Breast epithelium (tissue), 4 donors: Measurements from ENCODE around the gene KIAA0319L. TPM values are rescaled to one million over a fixed set of nuclear protein-coding genes. Genes with fewer than 3 reads are reported as not detected.

Experiments used
- DNase-seq, 2 donors: peaks; one replicate each; pipeline ENCODE4 v3.0.0-alpha.2; 2019; ENCODE audit warnings: low spot score in 2 of 2
- H3K27ac ChIP-seq, 2 donors: fragments of 200-600 bp; sonication (generic) in 1 of 2; one replicate each; pipeline ENCODE4 v1.5.1; 2016 to 2019; ENCODE audit warnings: mild to moderate bottlenecking in 1 of 2
- H3K27me3 ChIP-seq, 2 donors: fragments of 200-600 bp; sonication (generic) in 1 of 2; one replicate each; pipeline versions ENCODE4 v1.5.1 to v1.6.0; 2017 to 2019; ENCODE audit warnings: control low read depth in 1 of 2, mild to moderate bottlenecking in 1 of 2
- H3K36me3 ChIP-seq: fragments of 200-600 bp; one replicate; pipeline ENCODE4 v1.5.1; 2019
- H3K4me1 ChIP-seq, 2 donors: fragments of 200-600 bp; sonication (generic); one replicate each; pipeline ENCODE4 v1.5.1; 2016 to 2019; ENCODE audit warnings: control low read depth in 1 of 2
- H3K4me3 ChIP-seq, 3 donors: fragments of 200-600 bp; sonication (generic); 1 replicate in 2 of 3; 2 replicates in 1 of 3; pipeline ENCODE4 v1.5.1; 2016 to 2019; ENCODE audit warnings: mild to moderate bottlenecking in 3 of 3, moderate library complexity in 2 of 3
- H3K9me3 ChIP-seq, 2 donors: fragments of 200-600 bp; sonication (generic) in 1 of 2; one replicate each; pipeline ENCODE4 v1.5.1; 2016 to 2019; ENCODE audit warnings: control low read depth in 1 of 2
- CTCF ChIP-seq, 3 donors: fragments of 450-650 bp; IDR thresholded peaks; one replicate each; pipeline ENCODE4 v1.5.1; 2016 to 2017; ENCODE audit warnings: antibody characterized with exemption in 3 of 3, mild to moderate bottlenecking in 3 of 3, moderate library complexity in 3 of 3
- POLR2A ChIP-seq: fragments of 450-650 bp; IDR thresholded peaks from one replicate; pipeline ENCODE4 v1.6.1; 2016; ENCODE audit warnings: antibody characterized with exemption, mild to moderate bottlenecking, moderate library complexity
- POLR2AphosphoS5 ChIP-seq, 3 donors: sonication (generic); formaldehyde crosslinking; IDR thresholded peaks; one replicate each; pipeline ENCODE4 v1.6.1; 2017; ENCODE audit warnings: antibody characterized with exemption in 3 of 3
- intact Hi-C: fragments of 100-400 bp; cut with DNase I; formaldehyde crosslinking; loops from one replicate; pipeline ENCODE4 v1.15.1; 2023; ENCODE audit warnings: low total_unique reads
- total RNA-seq, 3 donors: library from RNA; depleted of rRNA; stranded (reverse); fragments of >200 nt; gene quantifications; one replicate each; pipeline ENCODE4 v1.1.0, GENCODE V29; 2016

The KIAA0319L gene
- total RNA-seq, 3 donors from 2014 or later, result 49.0 to 104 (median 103) TPM

GRCh38 chr1:35600593-35600992 lies 43.4 kb upstream of the KIAA0319L start:
- intact Hi-C loops, result no loop called here
- Histone ChIP-seq H3K27ac (no peak overlapping the region), H3K4me1 (no peaks in the 10 kb centered on the region), H3K27me3 (no peaks in the 10 kb centered on the region), H3K9me3 (no peaks in the 10 kb centered on the region), H3K36me3 (no peaks in the 10 kb centered on the region), H3K4me3 (no peak overlapping the region)
- TF ChIP-seq POLR2A, result no peak
- no peak for TF ChIP-seq POLR2AphosphoS5 (IDR thresholded peaks at IDR 0.05)
- no peak for TF ChIP-seq CTCF (IDR thresholded peaks at IDR 0.05)
- no peak for DNase-seq

- Histone ChIP-seq H3K4me3 (no peak overlapping the region), H3K27ac (no peak overlapping the region), H3K4me1 (no peaks in the 10 kb centered on the region), H3K9me3 (no peaks in the 10 kb centered on the region), H3K36me3 (no peaks in the 10 kb centered on the region), H3K27me3 (no peaks in the 10 kb centered on the region)
- TF ChIP-seq POLR2A, result no peak
- TF ChIP-seq CTCF (IDR thresholded peaks at IDR 0.05), result no peak
- no peak for TF ChIP-seq POLR2AphosphoS5 (IDR thresholded peaks at IDR 0.05)
- no peak for DNase-seq
- intact Hi-C loops, result no loop called here
Observed at GRCh38 chr1:35599411-35599810, 42.2 kb upstream of the KIAA0319L start.

GRCh38 chr1:35598895-35599294 lies 41.7 kb upstream of the KIAA0319L start:
- no peaks in the 10 kb centered on the region for H3K4me1 ChIP-seq
- no peaks in the 10 kb centered on the region for H3K9me3 ChIP-seq
- no peaks in the 10 kb centered on the region for H3K36me3 ChIP-seq
- no peak for TF ChIP-seq POLR2AphosphoS5 (IDR thresholded peaks at IDR 0.05)
- no peak for TF ChIP-seq POLR2A
- no peak for TF ChIP-seq CTCF (IDR thresholded peaks at IDR 0.05)
- DNase-seq, result no peak
- H3K4me3 ChIP-seq, result no peak overlapping the region
- intact Hi-C loops, result no loop called here
- H3K27ac ChIP-seq, result no peak overlapping the region
- H3K27me3 ChIP-seq, result no peaks in the 10 kb centered on the region

- Histone ChIP-seq H3K36me3 (no peaks in the 10 kb centered on the region), H3K27ac (no peak overlapping the region), H3K4me1 (no peaks in the 10 kb centered on the region), H3K4me3 (no peak overlapping the region), H3K9me3 (no peaks in the 10 kb centered on the region), H3K27me3 (no peaks in the 10 kb centered on the region)
- TF ChIP-seq POLR2AphosphoS5 (IDR thresholded peaks at IDR 0.05), result no peak
- TF ChIP-seq POLR2A, result no peak
- no peak for TF ChIP-seq CTCF (IDR thresholded peaks at IDR 0.05)
- DNase-seq, result no peak
- intact Hi-C loops, result no loop called here
Observed at GRCh38 chr1:35597870-35598269, 40.7 kb upstream of the KIAA0319L start.

- no peak overlapping the region for H3K27ac ChIP-seq
- no peaks in the 10 kb centered on the region for H3K36me3 ChIP-seq
- intact Hi-C loops, result no loop called here
- H3K4me1 ChIP-seq, result no peaks in the 10 kb centered on the region
- TF ChIP-seq POLR2AphosphoS5 (IDR thresholded peaks at IDR 0.05), result no peak
- TF ChIP-seq CTCF (IDR thresholded peaks at IDR 0.05), result no peak
- no peak for TF ChIP-seq POLR2A
- no peak for DNase-seq
- H3K4me3 ChIP-seq, result no peak overlapping the region
- no peaks in the 10 kb centered on the region for H3K9me3 ChIP-seq
- H3K27me3 ChIP-seq, result no peaks in the 10 kb centered on the region
Observed at GRCh38 chr1:35595684-35596083, 38.5 kb upstream of the KIAA0319L start.
